T-helper 1 cell treated with Interleukin-12 subunit alpha and Interleukin-12 subunit beta and Interleukin-4 antibody, amounts not matched to agents 30 ng/mL and 1 ng/mL, for 36 hours (primary cell): ENCODE data around the gene UGT2B7. TPM values are rescaled to one million over a fixed set of nuclear protein-coding genes. Genes with fewer than 3 reads are reported as not detected.

Source experiments
- intact Hi-C: fragments of 100-400 bp; cut with micrococcal nuclease; formaldehyde crosslinking; loops from one replicate; pipeline ENCODE4 v1.15.1; 2024
- total RNA-seq: library from RNA; stranded (reverse); gene quantifications from 2 replicates; pipeline ENCODE4 v1.2.3, GENCODE V29; 2022

Gene UGT2B7
- total RNA-seq, 1 donor from 2014 or later, result not detected

DNA sequence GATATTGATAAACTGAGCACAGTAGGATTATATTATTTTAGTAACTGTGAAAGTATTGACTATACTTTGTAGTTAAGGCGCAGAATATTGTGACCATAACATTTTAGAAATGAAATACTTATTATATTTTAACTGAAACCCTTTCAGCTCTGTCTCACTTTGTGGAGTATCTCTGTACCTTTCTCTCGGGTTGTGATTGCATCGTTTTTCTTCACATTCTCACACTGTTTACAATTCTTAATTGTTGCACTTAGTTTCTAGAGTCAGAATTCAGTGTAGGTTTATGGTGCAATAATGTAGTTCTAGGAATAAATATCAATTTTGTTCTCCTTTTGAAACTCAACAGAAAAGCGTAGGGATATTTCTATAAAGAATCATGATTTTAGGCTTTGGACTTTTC lies 57.7 kb downstream of the UGT2B7 start:
- intact Hi-C loops, result no loop called here

DNA sequence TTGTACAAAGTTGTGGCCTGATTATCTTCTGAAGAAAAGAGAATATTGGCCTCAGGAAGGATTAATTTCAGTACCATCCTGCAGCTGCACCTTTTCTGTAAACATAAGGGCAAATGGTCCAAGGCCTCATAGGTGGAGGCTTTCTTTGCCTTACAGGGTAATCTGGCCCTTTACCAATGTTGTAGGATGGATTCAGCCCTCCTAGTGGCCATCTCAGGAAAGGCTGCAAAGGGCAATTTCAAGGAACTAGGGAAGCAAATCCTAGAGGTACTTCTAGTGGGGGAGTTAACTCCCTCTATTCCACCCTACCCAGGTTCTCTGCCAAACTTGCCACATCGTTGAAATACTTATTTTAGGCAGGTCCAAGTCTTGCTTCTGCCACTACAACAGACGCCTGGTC lies 60.6 kb downstream of the UGT2B7 start:
- intact Hi-C loops, result no loop called here

Other genes starting within 250 kb of the UGT2B7 start
- gene UGT2A3, start 144.7 kb upstream of the UGT2B7 start, total RNA-seq, result not detected in 2 replicates
- gene UGT2B11, start 118.3 kb downstream of the UGT2B7 start, total RNA-seq, result not detected in 2 replicates
- gene UGT2B28, start 184.0 kb downstream of the UGT2B7 start, total RNA-seq, result not detected in 2 replicates